ENCODE results near the gene CXCL6.

CXCL6 gene

DNA sequence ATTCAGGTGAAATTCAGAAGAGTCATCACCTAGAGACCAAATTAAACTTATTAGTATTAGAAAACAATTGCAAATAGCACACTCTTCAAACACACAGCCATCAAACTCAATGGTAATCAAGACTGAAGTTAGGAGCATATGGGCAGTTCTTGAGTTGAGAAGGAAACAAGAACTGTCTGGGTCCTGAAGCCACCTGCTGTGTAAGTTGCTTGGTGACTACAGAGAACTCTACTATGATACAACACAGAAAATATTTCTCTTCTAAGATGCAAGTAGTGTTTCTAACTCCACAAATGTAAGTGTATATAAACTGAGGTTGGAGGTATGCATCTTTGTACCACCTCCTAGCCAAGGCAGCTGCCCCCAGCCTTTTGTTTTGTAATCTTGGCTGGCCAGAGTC, 16.3 kb downstream of the CXCL6 start:
- no peak for TF ChIP-seq TOX (CRISPR knock-in tag; IDR thresholded peaks at IDR 0.05; ENCODE audit: borderline replicate concordance)
- TF ChIP-seq SNAI2 (CRISPR knock-in tag; IDR thresholded peaks at IDR 0.05), result no peak
- TF ChIP-seq, protein P1, sequence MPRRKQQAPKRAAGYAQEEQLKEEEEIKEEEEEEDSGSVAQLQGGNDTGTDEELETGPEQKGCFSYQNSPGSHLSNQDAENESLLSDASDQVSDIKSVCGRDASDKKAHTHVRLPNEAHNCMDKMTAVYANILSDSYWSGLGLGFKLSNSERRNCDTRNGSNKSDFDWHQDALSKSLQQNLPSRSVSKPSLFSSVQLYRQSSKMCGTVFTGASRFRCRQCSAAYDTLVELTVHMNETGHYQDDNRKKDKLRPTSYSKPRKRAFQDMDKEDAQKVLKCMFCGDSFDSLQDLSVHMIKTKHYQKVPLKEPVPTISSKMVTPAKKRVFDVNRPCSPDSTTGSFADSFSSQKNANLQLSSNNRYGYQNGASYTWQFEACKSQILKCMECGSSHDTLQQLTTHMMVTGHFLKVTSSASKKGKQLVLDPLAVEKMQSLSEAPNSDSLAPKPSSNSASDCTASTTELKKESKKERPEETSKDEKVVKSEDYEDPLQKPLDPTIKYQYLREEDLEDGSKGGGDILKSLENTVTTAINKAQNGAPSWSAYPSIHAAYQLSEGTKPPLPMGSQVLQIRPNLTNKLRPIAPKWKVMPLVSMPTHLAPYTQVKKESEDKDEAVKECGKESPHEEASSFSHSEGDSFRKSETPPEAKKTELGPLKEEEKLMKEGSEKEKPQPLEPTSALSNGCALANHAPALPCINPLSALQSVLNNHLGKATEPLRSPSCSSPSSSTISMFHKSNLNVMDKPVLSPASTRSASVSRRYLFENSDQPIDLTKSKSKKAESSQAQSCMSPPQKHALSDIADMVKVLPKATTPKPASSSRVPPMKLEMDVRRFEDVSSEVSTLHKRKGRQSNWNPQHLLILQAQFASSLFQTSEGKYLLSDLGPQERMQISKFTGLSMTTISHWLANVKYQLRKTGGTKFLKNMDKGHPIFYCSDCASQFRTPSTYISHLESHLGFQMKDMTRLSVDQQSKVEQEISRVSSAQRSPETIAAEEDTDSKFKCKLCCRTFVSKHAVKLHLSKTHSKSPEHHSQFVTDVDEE (CRISPR knock-in tag; IDR thresholded peaks at IDR 0.05), result no peak
- no peak for TF ChIP-seq GLIS3 (CRISPR knock-in tag; IDR thresholded peaks at IDR 0.05)
- no peak for TF ChIP-seq CSDC2 (CRISPR knock-in tag; IDR thresholded peaks at IDR 0.05)
- no peak for TF ChIP-seq ZC3H10 (CRISPR knock-in tag; IDR thresholded peaks at IDR 0.05)
- no peak for TF ChIP-seq ZFP30 (CRISPR knock-in tag; IDR thresholded peaks at IDR 0.05)
- TF ChIP-seq PPARA (CRISPR knock-in tag; IDR thresholded peaks at IDR 0.05; ENCODE audit: borderline replicate concordance), result no peak
- no peak for TF ChIP-seq ZNF70 (CRISPR knock-in tag; IDR thresholded peaks at IDR 0.05)
- TF ChIP-seq ZFP3 (CRISPR knock-in tag; IDR thresholded peaks at IDR 0.05), result no peak
- TF ChIP-seq CSRNP3 (CRISPR knock-in tag; IDR thresholded peaks at IDR 0.05), result no peak
- no peak for TF ChIP-seq ZNF8 (CRISPR knock-in tag; IDR thresholded peaks at IDR 0.05)
- no peak for TF ChIP-seq ZNF565 (CRISPR knock-in tag; conservative IDR thresholded peaks at IDR 0.05; ENCODE audit: low read depth)
- TF ChIP-seq, protein P2, sequence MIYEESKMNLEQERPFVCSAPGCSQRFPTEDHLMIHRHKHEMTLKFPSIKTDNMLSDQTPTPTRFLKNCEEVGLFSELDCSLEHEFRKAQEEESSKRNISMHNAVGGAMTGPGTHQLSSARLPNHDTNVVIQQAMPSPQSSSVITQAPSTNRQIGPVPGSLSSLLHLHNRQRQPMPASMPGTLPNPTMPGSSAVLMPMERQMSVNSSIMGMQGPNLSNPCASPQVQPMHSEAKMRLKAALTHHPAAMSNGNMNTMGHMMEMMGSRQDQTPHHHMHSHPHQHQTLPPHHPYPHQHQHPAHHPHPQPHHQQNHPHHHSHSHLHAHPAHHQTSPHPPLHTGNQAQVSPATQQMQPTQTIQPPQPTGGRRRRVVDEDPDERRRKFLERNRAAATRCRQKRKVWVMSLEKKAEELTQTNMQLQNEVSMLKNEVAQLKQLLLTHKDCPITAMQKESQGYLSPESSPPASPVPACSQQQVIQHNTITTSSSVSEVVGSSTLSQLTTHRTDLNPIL (CRISPR knock-in tag; IDR thresholded peaks at IDR 0.05; ENCODE audit: low read depth), result no peak
- no peak for TF ChIP-seq PATZ1 (CRISPR knock-in tag; IDR thresholded peaks at IDR 0.05; ENCODE audit: borderline replicate concordance)
- no peak for ATAC-seq

GRCh38 chr4:73853246-73853704, 16.8 kb downstream of the CXCL6 start, which contains the start of gene PF4V1:
PF4V1 (plus strand) TSS chr4:73853296; CDS start chr4:73853363, 67 bp downstream.
- peak; percentile 60 for ATAC-seq
- no peak for TF ChIP-seq RARB (CRISPR knock-in tag; IDR thresholded peaks at IDR 0.05)
- TF ChIP-seq ZC3H10 (CRISPR knock-in tag; IDR thresholded peaks at IDR 0.05), result no peak
- TF ChIP-seq TOX (CRISPR knock-in tag; IDR thresholded peaks at IDR 0.05; ENCODE audit: borderline replicate concordance), result no peak
- no peak for TF ChIP-seq ZFP30 (CRISPR knock-in tag; IDR thresholded peaks at IDR 0.05)

GRCh38 chr4:73853718-73854473, 17.4 kb downstream of the CXCL6 start:
- TF ChIP-seq ZNF8 (CRISPR knock-in tag; IDR thresholded peaks at IDR 0.05) (no peak), ZFP30 (CRISPR knock-in tag; IDR thresholded peaks at IDR 0.05) (no peak), ZNF565 (CRISPR knock-in tag; conservative IDR thresholded peaks at IDR 0.05; ENCODE audit: low read depth) (no peak), OSR1 (CRISPR knock-in tag; IDR thresholded peaks at IDR 0.05) (no peak), ISL1 (CRISPR knock-in tag; IDR thresholded peaks at IDR 0.05) (no peak), ZC3H10 (CRISPR knock-in tag; IDR thresholded peaks at IDR 0.05) (no peak), RARB (CRISPR knock-in tag; IDR thresholded peaks at IDR 0.05) (no peak), CSDC2 (CRISPR knock-in tag; IDR thresholded peaks at IDR 0.05) (no peak), TCF4 (CRISPR knock-in tag; IDR thresholded peaks at IDR 0.05; ENCODE audit: borderline replicate concordance) (no peak), ZFP3 (CRISPR knock-in tag; IDR thresholded peaks at IDR 0.05) (no peak), PPARA (CRISPR knock-in tag; IDR thresholded peaks at IDR 0.05; ENCODE audit: borderline replicate concordance) (no peak), BACH2 (CRISPR knock-in tag; IDR thresholded peaks at IDR 0.05; ENCODE audit: borderline replicate concordance) (no peak), GLIS3 (CRISPR knock-in tag; IDR thresholded peaks at IDR 0.05) (no peak), POU6F1 (CRISPR knock-in tag; IDR thresholded peaks at IDR 0.05; ENCODE audit: borderline replicate concordance, low read depth) (no peak)
- TF ChIP-seq, protein P1 (CRISPR knock-in tag; IDR thresholded peaks at IDR 0.05), result no peak
- TF ChIP-seq, protein P2 (CRISPR knock-in tag; IDR thresholded peaks at IDR 0.05; ENCODE audit: low read depth), result no peak
- no peak for ATAC-seq
